ENCODE measurements around the gene TBC1D4.
"Not testable (repeated sequence)": the region's sequence is repeated elsewhere in the genome, so short reads cannot be mapped to it uniquely, and the experiment has no call there.

The TBC1D4 gene

DNA sequence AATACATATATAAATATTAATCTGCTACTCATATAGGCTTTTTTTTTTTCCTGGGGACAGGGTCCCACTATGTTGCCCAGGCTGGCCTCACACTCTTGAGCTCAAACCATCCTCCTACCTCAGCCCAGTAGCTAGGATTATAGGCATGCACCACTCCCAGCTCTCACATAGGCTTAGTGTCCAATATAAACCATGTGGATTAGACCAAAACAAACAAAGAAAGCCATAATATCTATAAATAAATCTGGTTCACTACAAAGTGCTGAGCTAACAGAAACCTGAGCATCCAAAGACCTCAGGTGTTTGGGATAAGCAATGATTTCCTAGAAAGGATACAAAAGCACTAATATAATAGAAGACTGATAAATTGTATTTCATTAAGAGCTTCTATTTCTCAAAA, 26.0 kb downstream of the TBC1D4 start:
- DNase-seq (ENCODE audit: low read depth in 2 of 2): no peak

DNA sequence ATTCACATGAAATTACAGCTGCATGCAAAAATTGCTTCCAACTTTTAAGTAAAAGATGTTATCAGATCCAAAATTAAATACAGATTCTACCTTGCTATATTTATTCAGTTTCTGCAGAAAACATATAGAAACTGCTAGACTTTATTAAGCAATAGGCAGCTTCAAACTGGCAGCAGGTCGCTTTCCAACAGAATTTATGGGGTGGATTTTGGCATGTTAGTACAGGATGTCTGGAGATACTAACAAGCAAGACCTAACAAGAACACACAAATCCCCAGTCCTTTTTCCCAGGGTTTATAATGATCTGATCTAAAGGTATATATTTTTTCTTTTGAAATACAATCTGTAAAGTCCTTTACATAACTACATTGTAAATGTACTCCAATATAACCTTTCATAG, 27.5 kb downstream of the TBC1D4 start:
- no peak for DNase-seq (ENCODE audit: low read depth in 2 of 2)

DNA sequence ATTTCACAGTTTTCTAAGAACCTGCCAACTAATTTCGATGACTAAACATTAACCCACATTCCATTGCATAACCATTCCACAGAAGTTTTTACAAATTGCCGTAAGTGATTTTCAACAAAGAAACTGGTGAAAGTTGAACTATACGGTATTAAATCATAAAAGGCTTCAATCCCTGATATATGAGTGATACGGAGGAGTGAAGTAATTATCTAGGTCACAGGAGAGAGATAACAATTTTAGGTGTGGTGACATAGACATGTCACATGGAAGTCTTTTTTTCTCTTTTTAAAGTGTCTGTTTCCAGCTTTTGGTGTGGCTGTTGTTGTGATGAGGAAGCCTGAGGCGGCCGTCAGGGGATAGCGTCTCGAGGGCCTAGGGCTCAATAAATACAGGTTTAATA, 29.4 kb downstream of the TBC1D4 start:
- DNase-seq (ENCODE audit: low read depth in 2 of 2): no peak

DNA sequence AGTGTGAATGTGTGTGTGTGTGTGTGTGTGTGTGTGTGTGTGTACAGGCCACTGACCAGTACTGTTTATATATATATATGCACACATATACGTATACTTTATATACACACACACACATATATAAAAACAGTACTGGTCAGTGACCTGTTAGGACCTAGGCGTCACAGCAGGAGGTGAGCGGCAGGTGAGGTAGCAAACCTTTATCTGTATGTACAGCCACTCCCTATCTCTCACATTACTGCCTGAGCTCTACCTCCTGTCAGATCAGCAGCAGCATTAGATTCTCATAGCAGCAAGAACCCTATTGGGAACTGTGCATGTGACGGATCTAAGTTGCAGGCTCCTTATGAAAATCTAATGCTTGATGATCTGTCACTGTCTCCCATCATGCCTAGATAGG, 34.5 kb downstream of the TBC1D4 start:
- DNase-seq (ENCODE audit: low read depth in 2 of 2): no peak

DNA sequence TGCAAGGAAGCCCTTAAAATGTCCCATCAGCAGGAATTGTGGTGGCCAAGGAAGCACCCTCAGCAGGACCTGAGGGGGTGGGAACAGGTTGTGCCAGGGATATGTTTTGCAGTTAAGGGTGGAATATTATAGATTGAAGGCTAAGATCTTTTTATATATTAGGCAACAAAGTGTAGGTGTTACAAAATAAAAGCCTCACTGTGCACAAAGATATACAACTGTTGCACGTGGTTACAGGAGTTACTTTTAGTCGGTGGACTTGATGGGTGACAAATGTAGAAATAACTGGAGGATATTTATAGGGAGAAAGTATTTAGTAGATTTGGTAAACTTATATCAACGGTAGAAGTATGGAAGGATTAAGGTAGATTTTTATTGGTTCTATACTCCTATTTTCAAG, 35.1 kb downstream of the TBC1D4 start:
- DNase-seq (ENCODE audit: low read depth in 2 of 2): no peak

DNA sequence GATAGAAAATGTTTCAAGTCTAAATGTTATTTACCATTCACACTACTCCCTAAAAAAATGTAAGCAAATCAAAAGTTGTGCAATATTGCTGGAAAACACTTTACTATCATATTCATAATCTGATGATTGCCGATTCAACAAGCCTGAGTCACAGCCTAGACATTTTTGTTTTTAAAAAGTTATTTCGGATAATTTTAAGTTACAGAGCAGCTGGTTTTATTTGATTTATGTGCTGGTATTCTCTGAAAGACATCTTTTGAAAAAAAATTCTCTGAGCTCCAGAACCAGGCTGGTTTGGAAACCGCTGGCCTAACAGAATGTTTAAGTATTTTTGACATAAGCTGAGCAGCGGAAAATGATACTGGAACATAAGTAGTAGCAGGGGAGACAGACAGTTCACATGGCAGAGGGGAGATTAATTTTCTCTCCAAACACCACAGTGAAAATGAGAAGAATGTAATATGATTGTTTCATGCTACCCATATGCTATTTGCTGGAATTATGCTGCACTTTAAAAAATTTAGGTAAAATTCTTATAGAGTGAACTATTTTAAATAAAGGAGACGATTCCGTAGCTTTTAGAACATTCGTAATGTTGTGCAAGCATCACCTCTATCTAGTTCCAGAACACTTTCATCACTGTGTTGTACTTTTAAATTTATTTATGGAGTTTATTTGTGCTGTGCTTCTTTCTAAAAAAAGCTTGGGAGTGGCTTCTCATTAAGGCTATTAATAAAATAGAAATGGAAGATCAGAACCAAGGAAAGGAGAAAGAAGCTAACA, 36.1 kb downstream of the TBC1D4 start:
- DNase-seq (ENCODE audit: low read depth in 2 of 2): no peak

DNA sequence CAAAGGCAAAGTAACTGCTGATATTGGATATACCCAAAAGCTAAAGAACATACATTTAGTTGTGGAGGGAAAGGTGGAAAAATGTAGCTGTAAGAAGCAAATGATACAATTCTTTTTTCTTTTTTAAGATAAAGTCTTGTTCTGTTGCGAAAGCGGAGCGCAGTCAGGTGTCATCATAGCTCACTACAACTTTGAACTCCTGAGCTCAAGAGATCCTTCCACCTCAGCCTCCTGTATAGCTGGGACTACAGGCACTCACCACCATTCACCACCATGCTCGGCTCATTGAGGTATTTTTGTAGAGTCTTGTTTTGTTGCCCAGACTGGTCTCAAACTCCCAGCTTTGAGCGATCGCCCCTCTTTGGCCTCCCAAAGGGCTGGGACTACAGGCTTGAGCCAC, 38.0 kb downstream of the TBC1D4 start:
- no peak for DNase-seq (ENCODE audit: low read depth in 2 of 2)

DNA sequence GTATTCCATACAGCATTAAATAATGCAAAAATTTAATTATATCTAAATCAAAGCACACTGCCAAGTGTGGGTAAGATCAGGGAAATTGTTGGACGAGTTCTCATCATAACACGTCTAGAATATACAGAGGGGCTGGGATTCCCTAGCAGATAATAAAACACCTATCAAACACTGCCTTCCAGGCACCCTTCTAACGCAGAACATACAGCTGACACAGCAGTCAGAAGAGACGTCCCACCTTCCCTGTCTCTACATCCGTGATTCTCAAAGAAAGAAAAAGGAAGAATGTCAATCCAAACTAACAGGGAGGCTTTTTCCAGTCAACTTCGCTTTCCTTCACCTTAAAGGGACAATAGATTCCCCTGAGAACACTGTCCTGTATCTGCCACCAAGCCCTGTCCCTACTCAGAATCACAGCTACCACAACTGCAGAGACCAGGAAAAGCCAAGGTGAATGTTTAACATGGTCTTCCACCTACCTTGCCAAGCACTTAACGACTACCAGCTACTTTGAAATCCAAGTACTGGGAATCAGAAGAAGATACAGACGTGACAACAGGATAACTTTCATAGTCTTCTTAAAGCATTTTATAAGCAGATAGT, 38.5 kb downstream of the TBC1D4 start:
- DNase-seq (ENCODE audit: low read depth in 2 of 2): no peak

DNA sequence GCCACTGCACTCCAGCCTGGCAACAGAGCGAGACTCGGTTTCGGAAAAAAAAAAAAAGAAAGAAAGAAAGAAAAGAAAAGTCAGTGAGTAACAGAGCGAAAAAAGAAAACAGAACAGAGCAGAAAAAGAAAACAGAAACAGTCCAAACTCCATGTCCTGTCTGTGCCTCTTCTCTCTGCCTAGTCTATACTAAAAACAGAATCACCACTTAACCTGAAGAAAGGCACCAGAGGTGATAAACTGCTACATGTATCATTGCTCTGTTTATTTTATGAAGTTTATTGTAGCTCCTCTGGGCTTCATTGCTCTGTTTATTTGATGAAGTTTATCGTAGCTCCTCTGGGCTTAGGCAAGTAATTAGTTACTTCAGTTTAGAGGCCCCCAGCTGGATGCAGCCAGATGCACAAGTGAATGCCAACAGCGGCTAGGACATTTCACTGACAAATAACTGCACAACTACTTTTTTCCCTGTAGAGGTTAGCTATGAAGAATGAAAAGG, 39.2 kb downstream of the TBC1D4 start:
- no peak for DNase-seq (ENCODE audit: low read depth in 2 of 2)

DNA sequence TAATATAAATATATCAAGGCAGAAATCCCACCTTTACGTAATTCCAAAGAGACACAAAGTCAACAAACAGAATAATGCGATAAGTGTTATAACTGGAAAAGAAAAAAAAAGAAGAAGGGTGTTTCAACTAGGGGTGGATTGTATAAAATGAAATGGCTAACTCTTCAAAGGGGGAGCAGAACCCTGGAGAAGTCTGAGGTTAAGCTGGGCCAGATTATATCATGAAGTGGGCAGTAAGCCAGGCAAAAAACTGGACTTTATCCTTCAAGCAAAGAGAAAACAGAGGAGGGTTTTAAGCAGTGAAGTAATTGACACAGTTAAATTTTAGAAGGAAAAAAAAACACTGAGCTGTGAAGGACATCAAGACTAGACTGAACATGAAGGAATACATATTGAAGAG, 41.9 kb downstream of the TBC1D4 start:
- DNase-seq (ENCODE audit: low read depth in 2 of 2): no peak

DNA sequence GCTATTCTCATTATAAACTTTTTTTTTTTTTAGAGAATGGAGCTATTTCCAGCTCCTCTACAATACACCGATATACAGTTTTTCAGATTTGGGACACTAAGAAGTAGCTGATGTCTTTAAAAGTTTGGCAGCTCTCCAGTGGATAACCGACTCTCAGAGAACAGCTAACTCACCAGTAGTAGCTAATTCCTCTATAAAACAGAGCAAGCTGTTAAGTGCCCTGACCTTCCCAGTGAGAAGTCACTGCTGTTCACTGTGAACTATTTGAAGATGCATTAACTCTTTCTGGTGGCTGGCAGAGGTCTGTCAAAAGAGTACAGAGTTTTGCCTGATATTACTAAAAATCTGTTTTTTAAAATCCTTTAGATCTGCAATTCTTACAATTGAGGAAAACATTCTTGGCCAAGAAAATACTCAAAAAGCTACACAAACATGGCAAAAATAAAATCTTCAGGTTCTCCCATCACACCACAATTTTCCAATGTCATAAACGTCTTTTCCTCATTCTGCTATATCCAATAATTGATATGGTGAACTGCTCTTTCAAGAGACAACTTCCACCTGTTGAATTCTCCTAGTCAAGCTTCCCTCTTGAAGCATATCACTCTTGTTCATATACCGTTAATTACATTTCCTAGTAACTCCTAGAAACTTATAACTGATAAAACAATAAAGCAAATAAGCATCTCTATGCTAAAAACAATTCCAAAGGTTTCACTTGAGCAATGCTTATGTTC, 44.2 kb downstream of the TBC1D4 start:
- DNase-seq (ENCODE audit: low read depth in 2 of 2): no peak

DNA sequence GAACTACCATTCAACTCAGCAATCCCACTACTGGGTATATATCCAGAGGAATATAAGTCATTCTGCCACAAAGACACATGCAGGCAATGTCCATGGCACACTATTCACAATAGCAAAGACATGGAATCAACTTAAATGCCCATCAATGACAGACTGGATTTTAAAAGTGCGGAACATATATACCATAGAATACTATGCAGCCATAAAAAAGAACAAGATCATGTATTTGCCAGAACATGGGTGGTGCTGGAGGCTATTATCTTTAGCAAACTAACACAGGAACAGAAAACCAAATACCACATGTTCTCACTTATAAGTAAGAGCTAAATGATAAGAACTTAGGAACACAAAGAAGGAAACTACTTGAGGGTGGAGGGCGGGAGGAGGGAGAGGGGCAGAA, 47.8 kb downstream of the TBC1D4 start:
- DNase-seq (ENCODE audit: low read depth in 2 of 2): not testable (repeated sequence)

DNA sequence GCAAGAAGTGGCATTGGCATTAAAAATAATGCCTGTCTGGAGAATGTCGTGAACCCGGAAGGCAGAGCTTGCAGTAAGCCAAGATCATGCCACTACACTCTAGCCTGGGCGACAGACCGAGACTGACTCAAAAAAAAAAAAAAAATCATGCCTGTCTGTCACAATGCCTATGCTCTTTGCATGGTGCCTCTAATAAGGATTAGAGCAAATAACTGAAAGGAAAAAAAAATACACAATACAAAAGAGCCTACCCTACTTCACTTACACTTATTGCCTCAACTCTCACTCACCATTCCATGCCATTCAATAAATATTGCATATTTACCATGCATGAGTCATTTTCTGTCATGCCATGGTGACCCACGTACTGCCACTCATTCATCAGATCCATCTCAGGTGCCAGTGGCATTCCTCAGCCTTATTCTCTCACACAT, 49.1 kb downstream of the TBC1D4 start:
- DNase-seq (ENCODE audit: low read depth in 2 of 2): no peak

DNA sequence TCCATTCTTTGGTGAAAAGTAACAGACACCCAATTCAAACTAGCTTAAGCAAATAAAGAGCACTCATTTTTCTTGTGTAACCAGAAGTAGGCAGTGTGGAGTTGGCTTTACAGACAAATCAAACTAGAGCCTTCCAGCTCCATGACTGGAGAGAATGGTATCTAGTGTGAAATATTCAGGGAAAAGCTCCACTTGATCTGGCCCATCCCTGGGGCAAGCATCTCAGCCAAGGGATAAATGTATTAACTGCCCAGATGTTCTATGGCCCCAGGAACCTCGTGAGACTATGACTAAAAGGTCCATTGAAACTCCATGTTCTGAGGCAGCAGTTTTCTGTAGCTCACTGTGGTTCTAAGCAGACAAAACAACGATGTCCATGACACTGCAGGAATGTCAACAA, 49.9 kb downstream of the TBC1D4 start:
- no peak for DNase-seq (ENCODE audit: low read depth in 2 of 2)

DNA sequence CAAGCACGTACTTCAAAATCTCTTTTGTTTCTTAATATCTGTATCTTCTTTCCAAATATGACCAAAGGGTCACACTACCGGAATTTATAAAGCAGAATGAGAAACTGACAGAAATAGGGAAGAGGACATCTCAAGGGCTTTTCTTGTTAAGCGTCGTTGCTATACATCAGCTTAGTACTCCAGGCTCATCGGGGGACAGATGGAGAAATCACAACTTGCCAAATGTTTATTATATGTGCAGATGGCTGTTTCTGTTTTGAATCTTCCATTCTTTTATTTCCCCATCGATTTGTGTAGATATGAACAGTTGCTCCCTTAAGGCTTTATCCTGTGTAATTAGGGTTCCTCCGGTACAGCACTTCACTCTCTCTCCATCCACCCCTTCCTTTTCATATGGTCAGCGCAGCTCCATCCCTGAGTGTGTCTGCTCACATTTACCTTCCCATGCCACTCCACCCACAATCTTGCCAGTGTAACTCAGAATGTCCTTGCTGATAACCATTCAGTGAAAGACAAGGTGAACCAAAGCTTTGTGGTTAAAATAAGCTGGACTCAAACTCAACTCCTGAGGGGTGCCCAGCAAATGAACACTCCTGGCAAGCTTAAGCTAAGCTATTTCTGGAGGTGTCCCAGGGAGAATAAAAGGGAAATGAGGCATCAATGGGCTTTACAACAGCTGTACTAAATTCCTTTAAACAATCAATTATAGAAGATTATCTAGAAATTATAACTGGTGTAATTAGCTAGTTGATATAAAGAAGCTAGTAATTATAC, 51.3 kb downstream of the TBC1D4 start:
- DNase-seq (ENCODE audit: low read depth in 2 of 2): no peak

DNA sequence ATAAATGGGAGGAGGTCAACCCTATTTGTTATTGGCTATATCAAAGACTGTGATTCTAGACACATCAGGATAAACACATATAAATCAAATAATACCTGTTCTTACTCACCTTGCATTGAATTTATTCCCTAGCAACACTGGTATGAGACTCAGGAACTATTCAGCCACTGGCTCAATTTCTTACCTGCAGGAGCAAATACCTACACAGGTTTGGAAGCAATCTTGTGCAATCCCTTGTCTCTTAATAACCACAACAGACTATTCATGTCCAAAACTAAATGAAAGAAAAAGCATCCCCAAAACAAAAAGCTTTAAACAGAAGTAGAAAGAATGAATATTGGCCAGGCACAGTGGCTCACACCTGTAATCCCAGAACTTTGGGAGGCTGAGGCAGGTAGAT, 55.5 kb downstream of the TBC1D4 start:
- no peak for DNase-seq (ENCODE audit: low read depth in 2 of 2)

DNA sequence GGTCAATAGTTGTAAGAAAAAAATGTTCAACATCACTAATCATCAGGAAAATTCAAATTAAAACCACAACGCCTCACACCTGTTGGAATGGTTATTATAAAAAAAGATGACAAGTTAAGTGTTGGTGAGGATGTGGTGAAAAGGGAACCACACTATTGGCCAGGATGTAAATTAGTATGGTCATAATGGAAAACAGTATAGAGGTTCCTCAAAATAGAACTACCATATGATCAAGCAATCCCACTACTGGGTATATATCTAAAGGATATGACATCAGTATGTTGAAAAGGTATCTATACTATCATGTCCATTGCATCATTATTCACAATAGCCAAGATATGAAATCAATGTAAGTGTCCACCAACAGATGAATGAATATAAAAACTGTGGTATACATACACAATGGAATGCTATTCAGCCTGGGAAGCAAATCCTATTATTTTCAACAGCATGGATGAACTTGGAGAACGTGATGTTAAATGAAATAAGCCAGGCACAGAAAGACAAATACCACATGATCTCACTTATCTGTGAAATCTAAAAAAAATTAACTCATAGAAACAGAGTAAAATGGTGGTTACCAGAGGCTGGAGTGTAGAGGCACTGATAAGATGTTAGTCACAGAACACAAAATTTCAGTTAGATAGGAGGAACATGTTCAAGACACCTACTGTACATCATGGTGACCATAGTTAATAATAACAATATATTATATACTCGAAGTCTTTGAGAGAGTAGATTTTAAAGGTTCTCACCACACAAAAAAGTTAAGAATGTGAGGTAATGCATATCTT, 56.6 kb downstream of the TBC1D4 start:
- no peak for DNase-seq (ENCODE audit: low read depth in 2 of 2)

DNA sequence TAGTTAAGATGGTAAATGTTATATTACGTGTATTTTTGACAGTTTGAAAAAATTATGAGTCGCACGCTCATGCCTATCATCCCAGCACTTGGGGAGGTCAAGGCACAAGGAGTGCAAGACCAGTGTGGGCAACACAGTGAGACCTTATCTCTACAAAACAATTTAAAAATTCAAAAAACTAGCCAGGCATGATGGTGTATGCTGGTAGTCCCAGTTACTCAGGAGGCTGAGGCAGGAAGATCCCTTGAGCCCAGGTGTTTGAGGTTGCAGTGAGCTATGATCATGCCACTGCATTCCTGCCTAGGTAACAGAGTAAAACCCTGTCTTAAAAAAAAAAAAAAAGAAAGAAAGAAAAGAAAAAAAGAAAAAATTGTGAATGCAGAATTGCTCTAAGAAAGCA, 58.0 kb downstream of the TBC1D4 start:
- DNase-seq (ENCODE audit: low read depth in 2 of 2): no peak

DNA sequence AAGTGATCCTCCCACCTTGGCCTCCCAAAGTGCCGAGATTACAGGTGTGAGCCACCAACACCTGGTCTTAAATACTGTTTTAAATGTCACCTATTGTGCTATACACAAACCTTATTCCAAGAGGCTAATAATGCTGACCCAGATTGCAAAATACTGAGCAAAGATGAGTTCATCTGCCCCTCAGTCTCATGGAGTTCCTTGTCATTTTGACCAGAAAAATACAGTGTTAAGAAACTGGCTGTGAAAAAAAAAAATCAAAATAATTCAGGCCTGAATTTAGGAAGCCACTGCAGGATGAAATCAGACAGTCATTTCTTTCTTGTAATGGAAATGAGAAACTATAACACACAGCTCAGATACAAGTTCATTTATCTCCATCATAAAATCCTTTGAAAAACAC, 59.9 kb downstream of the TBC1D4 start:
- no peak for DNase-seq (ENCODE audit: low read depth in 2 of 2)

DNA sequence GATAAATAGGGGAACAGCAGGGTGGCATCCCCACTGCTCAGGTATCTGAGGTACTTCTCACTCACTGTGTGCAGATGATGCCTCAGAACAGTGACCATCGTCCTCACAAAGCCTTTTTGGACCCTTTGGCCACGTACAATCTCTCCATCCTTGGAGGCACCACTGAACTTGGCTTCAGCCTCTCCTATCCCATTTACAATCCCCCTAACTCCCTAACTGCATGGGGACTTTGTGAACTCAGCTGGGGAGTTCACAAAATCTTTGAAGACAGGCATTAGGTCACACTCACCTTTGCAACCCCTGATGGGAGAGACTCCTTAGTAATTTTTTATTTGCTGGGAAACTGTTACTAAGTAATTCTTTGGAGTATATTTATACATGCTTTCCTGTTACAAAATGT, 60.8 kb downstream of the TBC1D4 start:
- DNase-seq (ENCODE audit: low read depth in 2 of 2): no peak

DNA sequence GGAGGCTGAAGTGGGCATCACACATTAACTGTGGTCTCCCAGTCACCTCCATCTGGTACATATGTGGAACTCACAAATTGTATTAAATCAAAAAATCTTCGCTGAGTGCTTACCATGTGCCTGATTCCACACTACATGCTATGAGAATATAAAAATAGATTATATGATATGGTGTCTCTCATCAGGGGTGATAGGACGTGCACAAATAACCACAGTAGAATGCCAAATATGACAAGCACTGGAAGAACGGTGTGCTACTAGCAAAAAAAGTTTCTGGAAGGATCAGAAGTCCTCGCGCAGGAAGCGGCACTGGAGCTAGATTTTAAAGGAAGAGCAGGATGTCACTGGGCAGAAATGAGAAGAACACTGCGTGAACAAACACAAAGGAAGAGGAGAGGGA, 62.3 kb downstream of the TBC1D4 start:
- no peak for DNase-seq (ENCODE audit: low read depth in 2 of 2)

Measured in stimulated activated CD8-positive, alpha-beta memory T cell treated with anti-CD3 and anti-CD28 coated beads, Interleukin-7, amount 100 ng/mL, for 1 hour (primary cell).